Right hindlimb (tissue), 1 donor: ENCODE data around the gene CLASP1.
A peak's percentile ranks its signal among the peaks of the same experiment; 100 is the strongest.
"Not testable (repeated sequence)": the region's sequence is repeated elsewhere in the genome, so short reads cannot be mapped to it uniquely, and the experiment has no call there.

Experiments
- DNase-seq: peaks from one replicate; pipeline ENCODE4 v3.0.0-alpha.2; 2018

CLASP1 gene

DNA sequence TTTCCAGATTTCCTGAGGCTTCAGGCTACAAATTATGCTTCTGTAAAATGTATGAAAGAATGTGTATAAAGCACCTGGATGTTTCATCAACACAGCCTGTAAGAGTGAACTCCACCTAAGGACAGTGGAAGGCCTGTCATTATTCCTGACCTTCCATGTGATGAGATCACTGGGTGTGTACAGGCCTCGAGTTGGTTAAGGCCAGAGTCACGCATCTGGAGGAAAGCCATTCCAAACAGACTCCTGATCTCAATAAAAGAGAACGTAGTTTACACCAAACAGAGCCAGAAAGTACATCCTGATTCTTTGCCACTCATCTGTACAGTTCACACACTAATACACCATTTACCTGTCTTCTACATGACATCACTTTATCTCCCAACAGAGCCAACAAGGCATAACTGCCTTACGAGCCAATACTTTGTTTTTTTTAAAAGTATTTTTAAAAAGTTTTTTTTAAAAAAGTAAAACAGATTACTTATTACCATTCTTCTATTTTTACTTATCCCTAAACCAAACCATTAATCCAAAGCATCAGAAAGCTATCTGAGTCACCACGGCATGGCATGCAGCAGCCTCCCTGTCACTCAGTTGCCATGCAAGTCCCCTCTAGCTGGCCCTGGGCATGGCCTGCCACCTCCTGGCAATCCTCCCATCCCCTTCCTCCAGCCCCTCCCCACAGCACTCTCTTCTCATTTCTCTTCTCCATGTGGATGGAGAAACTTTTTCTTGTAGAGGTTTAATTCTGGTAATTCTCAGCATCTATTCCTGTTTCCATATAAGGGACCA is 285.4 kb downstream of the CLASP1 start:
- DNase-seq, result no peak

- DNase-seq, result peak; percentile 40
These were observed 286.5 kb downstream of the CLASP1 start for GRCh38 chr2:121362774-121363173.

DNA sequence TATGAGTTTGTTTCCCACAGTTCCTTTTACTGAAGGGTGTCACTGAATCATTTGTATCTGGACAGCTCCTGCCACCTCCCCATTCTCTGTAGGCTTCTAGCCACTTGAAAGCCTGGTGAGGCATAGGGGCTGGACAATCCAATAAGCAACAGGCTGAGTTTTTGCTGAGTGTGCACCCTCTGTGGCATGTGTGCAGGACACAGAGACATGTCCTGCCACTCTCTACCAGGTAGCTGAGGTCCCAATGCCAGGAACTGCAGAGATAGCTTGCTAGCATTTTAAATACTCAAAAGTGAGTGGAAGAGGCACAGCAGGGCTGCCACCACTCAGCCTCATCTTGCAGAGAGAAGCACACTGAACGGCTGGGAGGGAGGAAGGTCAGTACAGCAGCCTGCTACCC is 287.0 kb downstream of the CLASP1 start:
- no peak for DNase-seq

GRCh38 chr2:121360566-121361300 is 288.5 kb downstream of the CLASP1 start:
- DNase-seq, result no peak

DNA sequence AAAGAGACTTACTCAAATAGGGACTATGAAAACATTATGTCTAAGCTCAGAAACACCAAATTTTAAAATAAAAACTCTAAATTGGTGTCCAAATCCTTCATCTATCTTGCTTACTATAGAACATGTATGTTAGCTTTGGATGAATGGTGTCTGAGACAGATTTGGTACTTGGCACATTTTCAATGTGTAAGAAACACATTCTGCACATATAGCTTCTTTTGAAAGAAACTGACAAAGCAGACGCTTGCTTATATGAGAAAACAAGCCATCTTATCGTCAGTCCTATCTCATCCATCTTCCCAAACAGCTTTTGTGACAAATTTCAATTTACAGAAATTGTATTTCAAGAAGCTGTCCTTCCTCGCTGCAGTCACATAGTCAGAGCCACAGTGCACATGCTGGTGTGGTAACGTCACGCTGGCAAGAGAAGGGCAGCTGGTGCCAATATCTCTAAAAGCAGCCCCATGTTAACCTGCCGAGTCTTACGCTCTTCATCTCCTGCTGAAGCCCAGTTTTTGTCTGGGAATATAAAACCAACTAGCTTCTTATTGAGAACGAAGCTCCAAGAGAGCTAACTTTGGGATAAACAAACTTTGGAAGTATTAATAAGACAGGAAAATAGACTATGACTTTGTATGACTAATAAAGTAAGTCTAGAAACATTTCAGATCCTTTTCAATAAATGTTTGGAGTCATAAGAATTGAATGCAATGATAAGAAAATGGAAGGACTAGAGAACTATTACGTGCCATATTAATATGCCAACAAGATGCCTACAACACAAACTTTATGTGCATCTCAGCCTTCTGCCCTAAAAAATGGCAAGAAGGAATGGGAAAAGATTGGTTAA is 289.3 kb downstream of the CLASP1 start:
- no peak for DNase-seq

- no peak for DNase-seq
These were observed 290.1 kb downstream of the CLASP1 start for GRCh38 chr2:121359170-121359569.

DNA sequence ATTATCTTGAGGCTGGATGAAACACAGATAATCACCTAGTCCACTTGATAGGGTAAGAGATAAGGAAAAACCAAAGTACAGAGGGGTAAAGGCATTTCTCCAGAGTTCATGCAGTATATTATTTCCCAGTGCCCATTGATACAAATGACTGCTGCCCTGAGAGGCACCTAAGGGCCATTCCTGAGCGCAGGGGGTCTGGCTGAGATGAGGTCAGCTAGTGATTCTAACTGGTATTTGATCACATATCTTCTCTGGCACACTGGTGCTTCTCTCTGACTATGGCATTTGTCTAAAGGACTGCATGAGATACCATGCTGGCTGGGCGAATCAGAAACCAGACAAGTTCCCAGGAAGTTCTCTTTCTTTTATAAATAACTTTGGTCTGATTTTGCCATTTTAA is 291.0 kb downstream of the CLASP1 start:
- DNase-seq, result no peak

DNA sequence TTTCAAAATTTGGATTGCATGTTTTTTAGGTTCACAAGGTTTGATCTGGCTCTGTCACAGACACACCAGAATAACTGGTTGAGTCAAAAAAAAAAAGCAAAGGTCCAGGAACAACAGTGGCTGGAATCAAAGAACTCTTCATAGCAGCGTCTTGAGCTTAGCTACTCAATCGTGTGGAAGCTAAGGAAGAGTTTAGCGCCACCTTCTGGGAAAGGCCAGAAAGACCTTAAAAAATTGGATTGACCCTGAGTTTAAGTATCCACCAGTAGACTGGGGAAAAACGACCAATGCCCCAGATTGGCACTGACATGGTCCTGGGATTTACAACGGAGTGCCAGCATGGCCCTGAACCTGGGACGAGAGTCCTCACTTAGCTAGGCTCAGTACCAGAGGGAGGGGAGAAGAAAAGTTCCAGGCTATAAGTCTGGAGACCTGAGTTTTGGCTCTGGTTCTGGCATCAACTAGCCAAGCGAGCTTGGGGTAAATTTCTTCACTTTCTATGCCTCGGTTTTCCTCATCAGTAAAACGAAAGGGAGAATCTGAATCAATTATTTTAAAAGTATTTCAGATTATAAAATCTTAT is 293.1 kb downstream of the CLASP1 start:
- peak; percentile 53 for DNase-seq

- no peak for DNase-seq
These were observed 293.8 kb downstream of the CLASP1 start for GRCh38 chr2:121355488-121355887.

DNA sequence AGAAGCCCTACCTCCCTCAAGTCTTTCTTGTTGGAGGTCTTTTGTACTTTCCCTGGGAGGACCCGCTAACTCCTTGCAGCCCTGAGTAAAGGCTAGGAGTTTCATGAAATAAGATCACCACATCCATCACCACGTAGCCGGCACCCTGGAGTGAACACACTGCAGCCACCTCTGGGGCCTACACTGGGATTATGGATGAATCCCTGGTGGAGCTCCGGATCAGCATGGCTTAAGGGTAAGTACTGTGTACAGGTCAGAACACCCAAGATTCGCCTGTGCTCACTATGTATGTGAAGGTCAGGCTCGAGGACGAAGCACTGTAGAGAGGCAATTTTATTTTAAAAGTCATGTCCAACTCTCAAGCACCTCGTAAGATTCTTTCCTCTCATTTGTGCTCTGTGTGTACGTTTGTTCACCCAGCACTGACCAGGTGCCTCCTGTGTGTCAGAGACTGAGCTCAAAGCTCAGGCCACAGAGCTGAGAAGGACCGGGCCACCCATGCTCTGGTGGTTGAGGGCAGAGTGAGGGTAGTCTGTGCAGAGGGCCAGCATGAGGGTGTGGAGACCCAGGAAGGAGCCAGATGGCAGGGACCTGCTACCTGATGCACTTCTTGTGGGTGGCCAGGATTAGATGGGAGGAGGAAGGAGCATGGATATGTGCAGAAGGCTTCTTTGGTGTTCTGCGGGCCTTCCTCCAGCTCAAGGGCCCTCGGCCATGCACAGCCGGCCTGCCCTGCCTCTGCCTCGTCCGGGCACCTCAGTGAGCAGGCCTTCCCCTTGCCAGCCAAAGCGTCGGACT is 297.5 kb downstream of the CLASP1 start:
- no peak for DNase-seq

GRCh38 chr2:121350890-121351289 is 298.4 kb downstream of the CLASP1 start:
- no peak for DNase-seq

GRCh38 chr2:121350402-121350775 is 298.9 kb downstream of the CLASP1 start:
- DNase-seq, result no peak

- DNase-seq, result no peak
These were observed 299.4 kb downstream of the CLASP1 start for GRCh38 chr2:121349721-121350401.

DNA sequence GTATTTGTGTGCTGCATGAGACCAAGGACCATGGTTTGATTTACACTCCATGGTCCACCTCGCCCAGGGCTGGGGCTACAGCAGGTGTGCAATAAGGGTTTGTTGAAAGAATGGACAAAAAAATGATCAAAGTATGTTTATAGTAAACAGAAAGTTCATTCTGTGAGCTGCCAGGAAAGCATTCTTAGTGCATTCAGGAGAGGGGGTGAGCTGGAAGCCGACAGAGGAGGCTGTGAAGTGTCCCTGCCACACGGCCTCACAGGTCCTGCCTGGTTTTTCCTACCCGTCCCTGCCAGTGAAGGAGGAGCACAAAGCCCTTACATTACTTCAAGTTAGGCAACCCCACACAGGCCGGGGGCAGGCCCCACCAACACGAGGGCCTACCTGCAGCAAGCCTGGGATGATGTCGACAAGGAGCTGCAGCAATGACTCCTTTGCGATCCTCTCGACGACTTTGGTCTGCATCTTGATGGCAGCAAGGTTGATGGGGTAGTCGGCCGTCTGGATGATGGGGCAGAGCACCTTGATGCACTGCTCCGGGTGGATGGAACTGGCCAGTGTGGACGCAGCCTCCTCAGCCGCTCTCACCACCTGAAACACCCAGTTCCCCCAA is 301.0 kb downstream of the CLASP1 start:
- DNase-seq, result no peak

DNA sequence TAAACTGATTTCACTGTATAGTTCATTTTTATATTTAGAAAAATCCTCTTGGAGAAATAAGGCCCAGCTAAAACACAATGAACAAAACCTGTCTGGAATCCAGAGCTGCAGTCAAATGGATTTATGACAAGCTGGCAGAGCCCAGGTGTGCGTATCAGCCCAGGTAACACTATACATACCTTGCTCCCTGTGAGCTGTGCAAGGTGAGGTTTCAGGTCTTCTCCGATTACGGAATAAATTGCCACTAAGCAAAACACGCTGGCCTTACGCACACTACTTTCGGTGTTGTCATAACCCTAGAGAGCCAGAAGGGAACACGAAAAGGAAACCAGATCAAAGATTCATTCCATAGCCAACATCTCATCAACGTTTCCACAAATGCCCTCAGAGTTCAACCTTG is 302.4 kb downstream of the CLASP1 start:
- no peak for DNase-seq

GRCh38 chr2:121346407-121346806 is 302.9 kb downstream of the CLASP1 start:
- no peak for DNase-seq

GRCh38 chr2:121345887-121346286 is 303.4 kb downstream of the CLASP1 start:
- no peak for DNase-seq

GRCh38 chr2:121345101-121345500 is 304.2 kb downstream of the CLASP1 start:
- DNase-seq, result no peak

DNA sequence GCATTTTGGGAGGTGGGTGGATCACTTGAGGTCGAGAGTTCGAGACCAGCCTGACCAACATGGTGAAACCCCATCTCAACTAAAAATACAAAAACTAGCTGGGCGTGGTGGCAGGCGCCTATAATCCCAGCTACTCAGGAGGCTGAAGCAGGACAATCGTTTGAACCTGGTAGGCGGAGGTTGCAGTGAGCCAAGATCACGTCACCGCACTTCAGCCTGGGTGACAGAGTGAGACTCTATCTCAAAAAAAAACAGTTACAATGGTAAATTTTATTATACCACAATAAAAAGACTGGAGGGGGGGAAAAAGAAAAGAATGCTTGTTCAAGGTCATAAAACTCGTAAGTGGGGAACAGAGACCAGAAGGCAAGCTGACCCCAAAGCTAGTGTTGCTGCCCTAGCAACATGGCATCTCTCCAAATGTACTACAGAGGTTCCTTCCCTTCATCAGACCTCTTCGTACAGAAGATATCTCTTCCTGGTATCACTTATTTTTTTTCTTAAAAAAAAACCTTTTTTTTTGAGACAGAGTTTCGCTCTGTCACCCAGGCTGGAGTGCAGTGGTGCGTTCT is 305.3 kb downstream of the CLASP1 start:
- not testable (repeated sequence) for DNase-seq

GRCh38 chr2:121343191-121343590 is 306.1 kb downstream of the CLASP1 start:
- DNase-seq, result no peak

DNA sequence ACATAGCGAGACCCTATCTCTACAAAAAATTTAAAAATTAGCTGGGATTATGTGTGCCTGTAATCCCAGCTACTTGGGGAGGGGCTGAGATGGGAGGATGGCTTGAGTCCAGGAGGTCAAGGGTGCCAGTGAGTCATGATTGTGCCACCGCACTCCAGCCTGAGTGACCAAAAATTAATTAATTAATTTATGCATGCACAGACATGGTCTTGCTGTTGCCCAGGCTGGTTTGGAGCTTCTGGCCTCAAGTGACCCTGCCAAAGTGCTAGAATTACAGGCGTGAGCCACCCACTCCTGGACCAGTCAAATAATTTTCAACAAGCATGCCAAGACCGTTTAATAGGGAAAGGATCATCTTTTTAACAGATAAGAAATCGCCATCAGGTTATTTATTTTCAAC is 306.5 kb downstream of the CLASP1 start:
- no peak for DNase-seq
